Stimulated activated CD4-positive, alpha-beta T cell treated with anti-CD3 and anti-CD28 coated beads, Interleukin-12 subunit alpha, Interleukin-12 subunit beta, amount 100 ng/mL, for 4 hours (primary cell): ENCODE measurements around the gene NDUFA11.
A peak's percentile ranks its signal among the peaks of the same experiment; 100 is the strongest.

Experiments
- DNase-seq: peaks from one replicate; pipeline ENCODE4 v3.0.0-alpha.2; 2020

The NDUFA11 gene

DNA sequence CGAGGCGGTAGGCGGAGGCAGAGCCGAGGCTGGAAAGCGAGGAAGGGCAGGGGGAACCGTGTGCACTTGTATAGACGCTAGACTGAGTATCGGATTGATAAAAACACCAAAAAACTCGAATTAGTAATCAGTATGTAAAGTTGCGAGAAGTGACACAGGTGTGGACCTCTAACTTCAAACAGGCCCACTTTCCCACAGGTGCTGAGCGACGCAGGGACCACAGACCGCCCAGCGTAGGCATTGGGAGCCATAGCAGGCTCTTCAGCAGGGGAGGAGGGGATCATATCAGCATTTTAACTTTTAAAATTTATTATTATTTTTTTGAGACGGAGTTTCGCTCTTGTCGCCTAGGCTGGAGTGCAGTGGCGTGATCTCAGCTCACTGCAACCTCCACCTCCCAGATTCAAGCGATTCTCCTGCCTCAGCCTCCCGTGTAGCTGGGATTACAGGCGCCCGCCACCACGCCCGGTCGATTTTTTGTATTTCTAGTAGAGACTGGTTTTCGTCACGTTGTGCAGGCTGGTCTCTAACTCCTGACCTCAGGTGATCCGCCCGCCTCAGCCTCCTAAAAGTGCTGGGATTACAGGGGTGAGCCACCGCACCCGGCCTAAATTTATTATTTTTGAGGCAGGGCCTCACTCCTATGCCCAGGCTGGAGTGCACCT is 1.7 kb upstream of the NDUFA11 start:
- no peak for DNase-seq

DNA sequence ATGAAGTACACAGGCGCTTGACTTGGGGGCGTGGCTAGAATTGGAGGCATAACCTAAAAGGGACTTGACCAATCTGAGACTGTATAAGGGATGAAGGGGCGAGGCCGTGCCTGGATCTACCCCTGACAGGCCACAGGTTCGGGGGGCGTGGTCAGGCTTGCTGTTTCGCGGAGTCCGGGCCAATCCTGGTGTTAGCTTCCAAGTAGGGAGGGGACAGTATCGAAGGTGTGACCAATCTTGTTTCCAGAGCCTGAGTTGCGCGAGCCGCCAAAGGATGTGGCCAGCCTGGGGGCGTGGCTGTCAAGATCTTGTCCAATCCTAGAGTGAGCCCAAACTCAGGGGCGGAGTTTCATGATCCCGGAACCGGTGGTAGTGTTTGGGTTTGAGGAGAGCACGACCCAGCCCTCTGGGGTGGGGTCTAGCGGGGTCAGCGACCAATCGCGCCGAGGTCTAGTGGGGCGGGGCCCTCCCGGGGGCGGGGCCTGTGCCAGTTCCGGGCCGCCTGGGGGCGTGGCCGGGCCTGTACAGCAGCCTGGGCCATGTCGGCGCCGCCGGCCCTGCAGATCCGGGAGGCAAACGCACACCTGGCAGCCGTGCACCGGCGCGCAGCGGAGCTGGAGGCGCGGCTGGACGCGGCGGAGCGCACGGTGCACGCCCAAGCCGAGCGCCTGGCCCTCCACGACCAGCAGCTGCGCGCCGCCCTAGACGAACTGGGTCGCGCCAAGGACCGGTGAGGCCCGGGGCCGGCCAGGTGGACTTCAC is 943 bp upstream of the NDUFA11 start, which contains the start of gene VMAC:
TSS of gene VMAC (plus strand) at position 521 of the 762 bp plus-strand sequence. CDS start at position 540, 19 bp downstream.
- DNase-seq, result peak; percentile 100

DNA sequence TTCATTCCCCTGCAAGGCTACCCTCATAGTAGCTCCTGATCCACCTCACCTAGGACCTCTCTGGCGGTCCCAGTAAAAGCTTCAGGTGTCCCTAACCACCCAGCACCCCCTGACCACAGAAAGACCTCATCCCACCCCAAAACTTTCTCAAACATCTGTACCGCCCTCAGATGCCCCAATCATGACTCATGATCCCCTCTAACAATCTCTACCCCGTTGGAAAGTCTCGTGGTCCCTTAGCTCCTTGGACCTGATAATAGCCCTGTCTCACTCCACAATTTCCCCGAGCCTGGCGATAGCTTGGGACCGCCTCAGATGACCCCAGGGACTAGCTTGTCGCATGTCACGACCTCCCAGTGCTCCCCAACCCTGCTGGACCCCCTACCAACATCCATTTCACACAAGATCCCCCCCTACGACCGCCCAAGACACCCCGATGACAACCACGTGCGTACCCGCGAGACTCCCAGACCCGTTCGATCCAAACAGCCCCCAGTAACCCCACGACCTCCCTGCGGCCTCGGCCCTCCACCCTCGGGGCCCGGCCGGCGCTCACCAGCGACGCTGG is 450 bp downstream of the NDUFA11 start:
- no peak for DNase-seq

DNA sequence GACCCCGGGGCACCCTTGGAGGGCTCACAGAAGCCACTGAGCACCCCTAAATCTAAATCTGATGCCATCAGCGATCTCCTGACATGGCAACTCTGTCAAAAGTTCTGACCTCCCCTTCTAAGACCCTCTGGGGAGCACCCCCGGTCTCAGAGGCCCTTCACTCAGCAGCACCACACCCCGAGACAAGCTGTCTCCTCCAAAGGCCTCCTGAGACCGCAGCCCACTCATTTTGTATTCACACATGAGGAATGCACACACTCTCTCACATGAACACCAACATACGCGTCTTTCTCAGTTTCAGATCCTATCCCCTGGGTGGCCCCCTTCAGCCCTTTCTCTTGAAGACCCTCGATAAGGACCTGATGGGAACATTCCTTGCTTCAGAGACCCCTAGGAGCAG is 2.6 kb downstream of the NDUFA11 start:
- DNase-seq, result no peak

DNA sequence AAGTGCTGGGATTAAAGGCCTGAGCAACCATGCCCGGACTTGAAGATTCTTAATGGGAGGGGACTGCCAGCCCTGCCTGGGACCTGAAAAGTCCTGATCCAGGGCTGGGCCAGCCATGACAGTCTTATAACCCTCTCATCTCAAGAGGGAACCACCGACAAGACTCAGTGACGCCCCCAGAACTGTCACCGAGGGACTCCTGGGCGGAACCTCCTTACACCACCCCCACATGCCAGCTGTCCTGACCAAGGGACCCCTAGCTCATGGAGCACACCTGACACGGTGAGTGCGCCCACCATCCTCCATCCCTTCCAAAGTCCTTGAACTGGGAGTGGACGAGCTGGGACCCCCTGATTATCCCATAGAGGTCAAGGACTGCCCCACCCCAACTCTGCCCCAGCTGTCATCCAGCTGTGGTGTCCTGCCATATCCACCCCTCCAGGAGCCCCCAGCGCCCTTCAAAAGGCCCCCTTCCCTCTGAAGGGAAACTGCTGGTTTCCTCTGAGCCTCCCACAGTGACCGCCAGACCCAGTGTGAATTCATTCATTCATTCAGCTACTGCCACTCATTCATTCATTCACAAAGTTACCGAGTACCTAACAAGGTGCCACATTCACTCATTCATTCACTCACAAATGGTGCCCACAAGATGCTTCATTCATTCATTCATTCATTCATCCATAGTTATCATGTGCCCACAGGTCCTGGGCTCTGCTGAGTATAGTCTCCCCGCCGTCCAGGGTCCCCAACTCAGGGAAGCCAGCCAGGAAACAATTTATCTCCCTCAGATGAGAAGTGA is 3.7 kb downstream of the NDUFA11 start:
- no peak for DNase-seq

DNA sequence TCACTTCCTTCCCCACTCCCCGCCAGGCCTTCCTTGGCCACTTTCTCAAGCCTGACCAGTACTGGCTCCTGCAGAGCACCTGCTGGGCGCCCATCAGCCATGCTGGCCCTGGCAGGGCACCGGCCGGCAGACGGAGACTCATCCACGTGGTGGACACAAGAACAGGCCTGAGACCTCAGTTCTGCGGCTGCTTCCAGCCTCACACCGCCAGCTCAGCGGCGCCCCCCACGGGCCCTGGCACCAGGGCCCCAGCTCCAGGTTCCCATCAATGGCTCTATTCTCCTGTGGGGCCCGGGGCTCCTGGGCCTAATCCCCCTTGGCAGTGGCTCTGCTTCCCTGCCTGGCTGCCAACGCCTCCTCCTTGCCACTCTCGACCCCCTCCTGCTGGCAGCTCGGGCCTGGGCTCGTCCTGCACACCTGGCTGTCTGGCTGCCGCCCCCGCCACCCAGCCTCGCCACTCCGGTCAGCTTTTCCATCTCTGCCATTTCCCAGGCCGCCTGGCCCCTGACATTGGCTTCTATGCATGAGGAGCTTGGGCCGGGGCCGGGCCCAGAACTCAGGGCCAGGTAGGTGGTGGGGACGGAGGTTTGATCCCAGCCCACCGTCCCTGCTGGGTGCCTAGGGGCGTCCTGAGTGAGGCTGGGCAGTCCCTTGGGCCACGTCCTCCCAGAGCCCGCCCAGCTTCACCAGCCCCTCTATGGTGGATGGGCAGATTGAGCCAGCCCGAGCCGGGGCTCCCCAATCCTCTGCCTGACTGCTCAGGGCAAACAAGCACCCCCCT is 6.2 kb downstream of the NDUFA11 start:
- DNase-seq, result no peak

DNA sequence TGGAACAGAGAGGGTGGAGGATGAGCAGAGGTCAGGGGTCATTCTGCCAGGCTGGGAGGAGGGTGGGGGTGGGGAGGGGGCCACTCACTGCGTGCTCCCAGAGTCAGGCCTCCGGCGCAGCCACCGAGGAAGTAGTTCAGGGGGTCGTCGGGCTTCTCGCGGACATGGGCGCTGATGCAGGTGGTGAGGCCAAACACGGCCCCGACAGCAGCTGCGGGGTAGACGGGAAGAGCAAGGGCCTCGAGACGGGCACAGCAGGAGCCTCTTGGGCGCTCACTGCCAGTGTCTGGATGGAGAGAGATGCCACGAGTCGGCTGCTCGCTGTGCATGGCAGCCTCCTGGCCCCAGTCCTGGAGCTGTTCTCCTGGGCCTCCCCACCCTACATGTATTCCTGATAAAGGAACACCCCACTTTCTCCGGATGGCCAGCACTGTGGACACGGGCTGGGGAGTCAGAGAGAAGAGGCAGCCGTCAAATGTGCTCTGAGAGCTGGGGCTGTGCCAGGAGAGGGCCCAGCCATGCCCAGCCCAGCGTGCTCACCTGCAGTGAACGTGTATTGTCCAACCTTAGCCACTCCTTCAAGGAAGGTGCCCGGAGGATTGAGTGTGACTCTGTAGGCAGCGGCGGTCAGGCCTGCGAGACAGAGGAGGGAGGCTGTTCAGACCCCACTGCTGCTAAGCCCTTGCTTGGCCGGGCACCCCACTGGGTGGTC is 7.1 kb downstream of the NDUFA11 start:
- no peak for DNase-seq

DNA sequence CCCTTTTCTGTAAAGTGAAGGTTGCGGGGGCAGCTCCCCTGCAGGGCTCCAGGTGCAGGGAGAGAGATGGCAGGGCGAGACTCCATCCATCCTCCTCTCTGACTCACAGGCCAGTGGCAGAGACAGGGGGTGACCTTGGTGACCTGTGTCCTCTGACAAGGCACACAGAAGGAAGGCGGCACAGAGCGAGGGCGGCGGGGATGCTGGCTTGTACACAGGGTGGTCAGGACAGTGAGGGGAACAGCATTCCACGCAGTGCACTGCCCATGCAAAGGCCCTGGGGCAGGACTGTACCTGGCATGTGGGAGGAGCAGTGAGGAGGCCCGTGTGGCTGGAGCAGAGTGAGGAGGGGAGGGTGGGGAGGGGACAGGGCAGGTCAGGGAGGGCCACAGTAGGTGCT is 7.7 kb downstream of the NDUFA11 start:
- DNase-seq, result no peak

DNA sequence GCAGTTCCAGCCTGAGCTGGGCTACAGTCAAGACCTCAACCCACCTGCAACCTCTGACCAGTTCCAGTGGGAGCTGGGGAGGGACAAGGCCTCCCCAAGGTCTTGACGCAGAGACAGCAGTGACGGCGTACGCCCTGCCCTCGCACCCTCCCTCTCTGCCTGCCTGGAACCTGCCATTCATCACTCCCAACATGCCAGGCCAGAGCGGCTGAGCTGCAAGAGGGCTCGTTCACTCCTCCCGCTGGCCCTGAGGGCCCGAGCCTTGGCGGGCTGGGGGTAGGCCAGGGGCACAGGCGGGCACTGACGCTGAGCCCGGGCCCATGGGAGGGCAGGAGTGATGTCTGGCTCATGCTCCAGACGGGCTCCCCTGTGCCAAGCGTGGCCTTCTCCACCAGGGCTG is 8.2 kb downstream of the NDUFA11 start:
- DNase-seq, result no peak

DNA sequence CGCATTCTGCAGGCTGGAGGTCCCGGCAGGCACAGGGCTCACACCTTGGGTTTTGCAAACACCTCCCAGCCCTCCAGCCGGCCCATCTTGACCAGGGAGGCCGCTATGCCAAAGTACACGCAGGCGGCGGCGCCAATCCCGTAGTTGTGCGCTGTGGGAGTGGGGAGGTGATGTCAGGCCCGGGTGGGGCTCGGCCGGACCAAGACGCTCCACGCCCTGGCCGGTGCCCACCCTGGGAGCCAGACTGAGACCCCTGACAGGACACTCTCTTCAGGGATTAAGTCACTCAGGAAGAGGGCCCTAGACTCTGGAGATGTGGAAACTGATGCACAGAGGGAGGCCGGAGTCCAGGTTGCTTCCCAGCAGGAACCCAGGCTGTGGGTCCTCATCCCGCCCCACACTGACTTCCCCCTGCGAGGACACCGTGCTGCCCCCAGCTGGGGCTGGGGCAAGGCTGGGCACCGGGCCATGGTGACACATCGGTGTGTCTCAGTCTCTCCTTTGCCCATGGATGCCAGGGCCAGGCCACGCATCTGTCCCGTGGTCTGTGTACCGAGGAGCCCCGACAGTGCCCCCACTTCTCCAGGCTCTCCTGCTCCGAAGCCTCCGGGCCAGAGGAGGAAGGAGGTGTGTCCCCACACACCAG is 8.8 kb downstream of the NDUFA11 start:
- no peak for DNase-seq

DNA sequence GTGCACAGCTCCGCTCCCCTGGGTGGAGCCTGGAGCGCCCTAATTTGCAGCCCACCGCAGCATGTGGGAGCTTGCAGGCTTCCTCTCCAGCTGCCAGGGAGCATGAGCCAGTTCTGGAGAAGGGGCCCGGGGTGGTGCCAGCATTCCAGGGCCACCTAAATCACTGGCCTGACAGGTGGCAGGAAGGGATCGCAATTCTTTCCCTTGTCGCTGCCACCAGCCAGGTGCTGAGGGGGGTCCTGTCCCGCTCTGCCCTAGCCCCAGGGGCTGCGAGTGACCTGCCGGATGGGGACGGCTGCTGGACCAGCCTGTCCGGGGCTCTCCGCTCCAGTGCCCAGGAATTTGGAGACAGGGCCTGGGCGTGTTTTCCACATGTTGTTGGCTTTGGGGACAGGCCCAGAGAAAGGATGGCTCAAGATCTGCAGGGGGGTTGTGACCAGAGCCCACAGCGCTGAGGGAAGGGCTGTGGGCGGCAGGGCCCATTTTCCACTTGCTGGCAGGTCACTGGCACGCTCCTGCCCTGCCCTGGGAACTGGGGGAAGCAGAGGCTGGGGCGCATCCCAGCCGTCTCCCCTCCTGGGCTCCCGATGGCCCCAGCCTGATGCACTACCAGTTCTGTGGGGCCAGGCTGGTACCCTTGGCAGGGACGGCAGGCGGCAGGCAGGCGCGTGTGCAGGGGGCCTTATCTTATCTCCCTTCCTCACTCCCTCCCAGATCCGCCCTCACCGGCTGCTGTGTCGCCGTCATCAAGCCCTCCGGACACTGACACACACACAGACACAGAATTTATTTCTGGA is 9.5 kb downstream of the NDUFA11 start:
- DNase-seq, result no peak

DNA sequence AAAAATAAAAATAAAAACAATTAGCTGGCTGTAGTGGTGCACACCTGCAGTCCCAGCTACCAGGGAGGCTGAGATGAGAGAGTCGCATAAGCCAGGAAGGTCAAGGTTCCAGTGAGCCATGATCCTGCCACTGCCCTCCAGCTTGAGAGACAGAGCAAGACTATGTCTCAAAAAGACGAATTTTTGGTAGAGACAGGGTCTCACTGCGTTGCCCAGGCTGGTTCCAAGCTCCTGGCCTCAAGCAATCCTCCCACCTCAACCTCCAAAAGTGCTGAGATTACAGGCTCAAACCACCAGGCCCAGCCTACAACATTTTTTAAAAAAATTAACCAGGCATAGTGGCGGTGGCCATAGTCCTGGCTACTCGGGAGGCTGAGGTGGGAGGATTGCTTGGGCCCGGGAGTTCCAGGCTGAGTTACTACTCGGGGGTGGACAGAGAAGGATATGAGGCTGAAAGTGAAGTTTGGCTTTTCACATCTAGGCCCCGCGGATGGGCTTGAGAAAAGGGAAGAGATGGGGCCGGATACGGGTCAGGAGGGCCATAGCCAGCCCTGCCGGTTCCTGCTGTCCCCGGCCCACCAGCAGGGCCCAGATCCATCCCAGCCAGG is 10.2 kb downstream of the NDUFA11 start:
- no peak for DNase-seq

DNA sequence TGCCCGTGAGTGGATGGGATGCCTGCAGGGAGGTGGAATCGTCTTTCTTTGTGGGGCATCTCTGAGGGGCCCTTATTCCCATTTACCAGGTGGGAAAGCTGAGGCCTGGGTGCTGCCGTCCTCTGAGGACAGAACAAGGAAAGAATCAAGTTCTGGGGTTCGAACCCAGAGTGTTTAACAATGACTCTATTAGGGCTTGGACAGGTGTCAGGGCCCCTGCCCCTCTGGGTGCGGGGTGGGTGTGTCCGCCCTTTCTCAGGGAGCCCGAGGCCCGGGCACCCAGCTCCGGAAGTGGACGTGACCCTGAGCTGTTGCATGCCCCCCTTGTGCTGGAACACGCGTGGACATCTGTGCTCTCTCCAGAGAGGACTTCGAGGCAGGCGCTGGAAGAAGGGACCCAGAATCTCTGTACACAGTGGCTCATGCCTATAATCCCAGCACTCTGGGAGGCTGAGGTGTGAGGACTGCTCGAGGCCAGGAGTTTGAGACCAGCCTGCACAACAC is 10.8 kb downstream of the NDUFA11 start:
- no peak for DNase-seq

DNA sequence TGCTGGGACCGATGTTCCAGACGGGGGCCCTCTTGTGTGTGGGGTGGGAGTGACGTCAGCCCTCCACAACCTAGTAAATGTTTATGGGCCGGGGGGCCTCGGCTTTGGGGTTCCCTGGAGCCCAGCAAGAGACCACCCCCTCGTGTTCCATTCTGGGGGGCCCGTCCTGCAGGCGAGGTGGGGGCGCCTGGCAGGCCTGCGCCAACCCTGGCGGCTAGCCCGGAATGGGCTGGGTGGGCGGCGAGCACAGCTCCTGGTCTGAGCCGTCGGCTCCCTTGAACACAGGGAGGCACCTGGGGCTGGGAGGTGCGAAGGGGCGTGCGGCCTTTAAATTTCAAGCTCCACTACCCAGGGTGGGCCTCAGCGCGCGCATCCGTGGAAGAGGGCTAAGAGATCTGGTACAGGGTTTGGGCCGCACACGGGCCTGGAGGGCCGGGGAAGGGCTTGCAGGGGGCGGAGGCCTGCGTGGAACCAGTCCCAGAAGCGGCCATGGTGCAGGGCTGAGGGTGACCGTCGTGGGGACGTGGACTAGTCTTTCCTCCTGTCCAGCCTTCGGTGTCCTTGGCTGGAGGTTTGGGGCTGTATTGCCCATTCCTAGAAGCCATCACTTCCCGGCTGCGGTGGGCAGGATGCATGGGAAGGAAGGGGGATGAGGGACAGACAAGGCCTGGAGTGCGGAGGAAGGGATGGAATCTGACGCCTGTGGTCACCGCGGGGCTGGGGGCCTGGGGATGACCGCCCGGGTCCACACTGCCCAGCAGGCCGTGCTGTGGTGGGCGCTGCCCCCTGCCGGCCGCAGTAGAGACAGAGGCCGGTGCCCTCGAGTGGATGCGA is 11.4 kb downstream of the NDUFA11 start:
- DNase-seq, result peak; percentile 24

DNA sequence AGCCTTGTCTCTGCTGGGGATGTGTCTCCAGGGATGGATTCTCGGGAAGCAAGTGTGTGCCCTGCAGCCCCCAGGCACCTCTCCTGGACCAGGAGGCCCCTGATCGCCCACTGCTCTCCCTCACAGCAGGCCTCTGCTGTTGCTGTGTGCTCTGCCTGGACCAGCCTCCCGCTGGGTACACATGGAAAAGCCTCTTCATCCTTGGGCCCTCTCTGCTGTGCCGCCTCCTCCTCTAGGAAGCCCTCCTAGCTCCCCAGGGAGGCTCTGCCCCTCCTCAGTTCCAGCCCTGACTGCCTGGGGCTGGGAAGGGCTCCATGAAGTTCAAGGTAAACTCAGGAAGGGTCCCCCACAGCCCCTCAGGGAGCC is 12.0 kb downstream of the NDUFA11 start:
- no peak for DNase-seq

DNA sequence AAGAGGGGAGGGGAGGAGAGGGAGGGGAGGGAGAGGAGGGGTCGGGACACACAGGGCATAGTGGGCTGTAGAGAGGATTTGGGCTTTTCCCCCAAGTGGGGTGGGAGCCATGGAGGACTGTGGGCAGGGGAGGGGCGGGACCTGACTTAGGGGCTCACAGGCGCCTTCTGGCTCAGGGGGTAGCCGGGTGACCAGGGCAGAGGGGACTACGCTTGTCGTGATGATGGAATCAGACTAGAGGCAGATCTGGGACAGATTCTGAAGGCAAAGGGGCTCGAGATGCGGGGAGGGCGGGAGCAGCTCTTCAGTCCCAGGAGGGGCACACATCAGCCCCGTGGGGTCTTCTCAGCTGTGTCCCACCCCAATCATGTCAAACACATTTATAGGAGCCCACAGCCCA is 13.5 kb downstream of the NDUFA11 start:
- DNase-seq, result no peak

DNA sequence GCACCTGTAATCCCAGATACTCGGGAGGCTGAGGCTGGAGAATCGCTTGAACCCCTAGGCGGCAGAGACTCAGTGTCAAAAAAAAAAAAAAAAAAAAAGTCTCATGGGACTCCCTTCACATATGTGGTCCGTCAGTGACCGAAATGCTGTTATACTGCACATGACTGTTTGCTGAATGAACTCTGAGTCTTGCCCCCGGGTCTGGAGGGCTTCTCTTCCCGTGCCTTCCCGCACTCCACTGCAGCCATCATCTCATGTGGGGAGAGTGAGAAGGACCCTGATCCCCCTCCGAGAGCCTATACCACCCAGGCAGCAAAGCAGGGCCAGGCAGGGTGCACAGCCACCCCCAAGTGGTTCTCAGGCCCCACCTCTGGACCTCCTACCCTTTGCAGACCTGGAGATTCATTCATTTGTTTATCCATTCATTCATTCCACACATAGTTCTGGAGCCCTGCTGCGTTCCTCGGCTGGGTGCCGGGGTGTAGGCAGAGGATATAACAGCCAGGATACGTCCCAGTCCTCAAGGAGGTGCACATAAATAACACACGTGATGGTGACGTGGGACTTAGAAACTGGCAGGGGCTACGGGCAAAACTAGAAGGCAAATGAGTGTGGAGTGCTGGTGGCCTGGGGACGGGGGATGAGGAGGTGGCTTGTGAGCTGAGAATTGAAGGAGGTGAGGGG is 14.2 kb downstream of the NDUFA11 start:
- DNase-seq, result no peak
